NCI-H1930 (cell line): ENCODE data around the gene ALOX12B.
"Not testable (repeated sequence)": the region's sequence is repeated elsewhere in the genome, so short reads cannot be mapped to it uniquely, and the experiment has no call there.

Source experiments
- DNase-seq, 2 experiments: peaks; one replicate each; lab custom pipeline; 2025; lab: John Stamatoyannopoulos, UW

Gene ALOX12B

DNA sequence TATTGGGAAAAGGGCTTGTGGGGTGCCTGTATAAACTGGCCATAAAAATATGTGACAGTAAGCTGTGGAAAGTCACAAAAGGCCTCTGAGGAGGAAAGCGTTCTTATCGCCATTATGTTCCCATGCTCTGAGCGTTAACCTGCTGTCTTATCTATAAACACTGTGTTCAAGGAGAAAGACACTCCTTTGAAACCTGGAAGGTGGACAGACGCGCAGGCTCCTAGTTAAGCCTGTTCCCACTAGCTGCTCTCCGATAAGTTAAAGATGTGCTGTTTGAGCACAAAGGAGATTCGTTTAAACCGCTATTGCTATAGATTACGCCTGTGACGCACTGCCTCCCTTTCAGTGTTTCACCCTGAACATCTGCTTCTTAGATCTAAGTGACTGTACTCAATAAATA, 5.2 kb downstream of the ALOX12B start:
- no peak for DNase-seq

GRCh38 chr17:8081876-8082275, 5.6 kb downstream of the ALOX12B start:
- DNase-seq, result no peak

DNA sequence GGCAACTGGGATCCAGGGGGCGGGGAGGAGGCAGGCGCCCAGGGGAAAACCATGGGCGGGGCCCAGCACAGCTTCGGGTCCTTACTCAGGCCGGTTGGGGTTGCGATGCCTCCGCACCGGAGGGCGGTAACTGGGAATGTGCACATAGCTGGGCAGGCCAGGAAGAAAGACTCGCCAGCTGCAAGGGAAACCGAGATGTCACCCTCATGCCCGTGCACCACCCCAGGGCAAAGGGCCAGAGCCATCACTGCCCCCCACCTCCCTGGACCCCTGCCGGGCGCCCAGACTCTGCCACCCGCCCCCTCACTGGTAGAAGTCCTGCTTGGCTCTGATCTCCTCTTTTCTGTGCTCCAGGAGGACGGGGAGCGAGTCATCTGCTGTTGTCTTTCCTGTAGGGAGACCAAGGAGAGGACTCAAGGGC, 6.7 kb downstream of the ALOX12B start:
- DNase-seq, result no peak

- DNase-seq, result no peak
Measured at GRCh38 chr17:8080208-8080798, 7.2 kb downstream of the ALOX12B start.

DNA sequence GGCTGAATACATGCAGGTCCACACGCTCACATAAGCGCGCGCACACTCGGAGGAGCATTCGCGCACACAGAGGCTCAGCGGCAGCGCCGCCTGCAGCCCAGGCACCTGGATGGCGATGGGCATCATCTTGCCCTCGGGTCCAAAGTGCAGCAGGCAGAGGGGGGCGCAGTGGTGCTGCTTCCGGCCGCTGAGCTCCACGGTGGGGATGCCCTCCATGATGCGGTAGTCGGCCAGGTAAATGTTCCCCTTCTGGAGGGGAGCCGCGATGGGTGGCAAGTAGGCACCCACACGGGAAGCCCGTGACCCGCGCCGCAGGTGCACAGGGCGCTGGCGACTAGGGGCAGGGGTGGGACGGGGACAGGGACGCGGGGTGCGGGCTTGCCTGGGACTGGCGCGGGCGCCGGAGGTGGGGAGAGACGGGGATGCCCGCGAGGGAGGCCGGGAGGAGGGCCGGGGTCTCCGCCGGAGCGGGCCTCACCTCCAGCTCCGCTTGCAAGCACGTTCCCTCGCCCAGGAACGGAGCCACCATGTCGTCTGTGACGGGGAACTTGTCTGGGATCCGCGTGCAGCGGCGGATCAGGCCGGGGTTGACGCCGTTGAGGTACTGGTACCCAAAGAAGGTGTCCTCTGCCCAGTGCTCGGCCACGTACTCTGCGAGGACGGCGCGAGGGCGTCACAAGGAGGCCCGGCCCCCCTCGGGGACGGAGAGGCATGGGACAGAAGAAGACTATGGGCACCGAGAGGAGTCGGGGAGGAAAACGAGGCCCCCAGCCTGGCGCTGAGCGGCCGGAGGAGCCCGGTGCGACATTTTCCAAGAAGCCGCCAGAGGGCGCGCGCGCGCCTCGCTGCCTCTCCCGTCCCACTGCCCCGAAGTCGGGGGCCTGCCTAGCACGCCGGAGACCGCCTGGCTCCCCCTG, 8.0 kb downstream of the ALOX12B start:
- peak; percentile 82 to 93 for DNase-seq

DNA sequence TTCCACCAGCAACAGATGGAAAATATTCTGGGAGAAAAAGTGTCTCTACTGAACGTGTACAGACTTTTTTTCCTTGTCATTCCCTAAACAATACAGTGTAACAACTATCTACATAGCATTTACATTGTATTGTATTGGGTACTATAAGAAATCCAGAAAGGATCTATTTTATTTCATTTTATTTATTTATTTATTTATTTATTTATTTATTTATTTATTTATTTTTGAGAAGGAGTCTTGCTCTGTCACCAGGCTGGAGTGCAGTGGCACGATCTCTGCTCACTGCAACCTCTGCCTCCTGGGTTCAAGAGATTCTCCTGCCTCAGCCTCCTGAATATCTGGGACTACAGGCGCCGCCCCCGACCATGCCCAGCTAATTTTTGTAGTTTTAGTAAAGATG, 9.6 kb downstream of the ALOX12B start:
- not testable (repeated sequence) for DNase-seq

GRCh38 chr17:8076502-8077266, 10.8 kb downstream of the ALOX12B start:
- no peak for DNase-seq

DNA sequence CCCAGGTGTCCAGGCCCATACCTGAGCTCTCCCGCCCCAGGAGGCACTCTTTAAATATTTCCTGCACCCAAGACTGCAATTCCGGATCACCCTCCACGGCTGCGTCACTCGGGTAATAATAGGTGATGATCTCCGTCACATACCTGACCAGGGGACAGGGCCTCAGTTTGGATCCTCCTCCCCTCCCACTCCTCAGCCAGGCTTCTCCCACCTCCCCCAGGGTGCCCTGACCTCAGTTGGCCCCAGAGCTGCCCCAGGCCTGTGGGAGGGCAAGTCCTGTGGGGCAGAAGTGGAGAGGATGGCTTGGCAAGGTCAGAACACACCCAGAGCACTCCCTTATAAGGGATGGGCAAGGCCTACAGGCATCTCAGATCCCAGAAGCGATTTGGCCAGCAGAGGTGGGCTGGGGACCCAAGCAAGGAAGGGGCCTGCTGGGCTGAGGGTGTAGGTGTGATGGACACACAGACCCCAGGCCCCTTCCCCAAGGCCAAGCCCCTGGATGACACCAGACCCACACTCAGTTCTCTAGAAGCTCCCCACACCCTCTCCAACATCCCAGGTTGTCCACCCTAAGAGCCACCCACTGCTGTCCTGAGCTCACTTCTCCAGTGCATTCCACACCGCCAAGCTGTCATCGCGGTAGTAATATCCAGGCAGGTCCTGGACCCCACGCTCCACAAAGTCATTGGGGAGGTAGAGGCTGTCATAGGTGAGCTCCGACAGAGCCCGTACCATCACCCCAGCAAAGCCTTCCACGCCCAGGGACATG, 11.8 kb downstream of the ALOX12B start:
- DNase-seq, result no peak

DNA sequence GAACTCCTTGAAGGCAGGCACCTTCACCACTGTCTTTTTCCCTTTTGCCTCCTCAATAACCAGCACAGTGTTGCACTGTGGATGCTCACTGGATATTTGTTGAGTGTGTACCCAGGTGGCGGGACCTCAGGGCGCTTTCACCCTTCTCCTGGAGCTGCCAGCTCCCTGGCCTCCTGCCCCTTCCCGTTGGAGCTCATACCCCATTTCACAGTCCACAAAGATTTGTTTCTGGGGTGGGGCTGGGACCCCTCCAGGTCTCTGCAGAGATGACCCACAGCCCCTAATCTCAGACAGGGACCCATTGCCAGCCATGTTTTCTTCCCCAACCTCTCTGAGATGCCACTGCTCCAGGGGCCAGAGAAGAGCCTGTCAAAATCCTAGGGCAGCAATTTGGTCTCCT, 12.4 kb downstream of the ALOX12B start:
- no peak for DNase-seq

DNA sequence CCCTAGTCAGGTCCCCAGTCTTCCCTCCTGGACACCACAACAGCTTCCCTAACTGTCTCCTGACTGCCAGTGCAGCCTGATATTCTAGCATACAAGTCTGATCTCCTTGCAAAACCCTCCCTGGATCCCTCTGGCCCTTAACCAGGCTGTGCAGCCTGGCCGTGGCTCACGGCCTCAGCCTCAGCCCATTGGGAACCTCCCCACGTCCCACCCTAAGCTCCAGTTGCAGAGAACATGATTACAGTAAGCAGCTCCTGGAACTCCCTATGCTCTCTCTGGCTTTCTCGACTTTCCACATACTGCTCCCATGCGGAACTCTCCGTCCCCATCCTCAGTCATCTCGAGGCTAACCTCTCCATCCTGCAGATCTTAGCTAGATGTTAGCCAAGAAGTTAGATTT, 13.0 kb downstream of the ALOX12B start:
- DNase-seq, result no peak

GRCh38 chr17:8073627-8074484, 13.7 kb downstream of the ALOX12B start:
- DNase-seq, result peak; percentile 41 to 74

DNA sequence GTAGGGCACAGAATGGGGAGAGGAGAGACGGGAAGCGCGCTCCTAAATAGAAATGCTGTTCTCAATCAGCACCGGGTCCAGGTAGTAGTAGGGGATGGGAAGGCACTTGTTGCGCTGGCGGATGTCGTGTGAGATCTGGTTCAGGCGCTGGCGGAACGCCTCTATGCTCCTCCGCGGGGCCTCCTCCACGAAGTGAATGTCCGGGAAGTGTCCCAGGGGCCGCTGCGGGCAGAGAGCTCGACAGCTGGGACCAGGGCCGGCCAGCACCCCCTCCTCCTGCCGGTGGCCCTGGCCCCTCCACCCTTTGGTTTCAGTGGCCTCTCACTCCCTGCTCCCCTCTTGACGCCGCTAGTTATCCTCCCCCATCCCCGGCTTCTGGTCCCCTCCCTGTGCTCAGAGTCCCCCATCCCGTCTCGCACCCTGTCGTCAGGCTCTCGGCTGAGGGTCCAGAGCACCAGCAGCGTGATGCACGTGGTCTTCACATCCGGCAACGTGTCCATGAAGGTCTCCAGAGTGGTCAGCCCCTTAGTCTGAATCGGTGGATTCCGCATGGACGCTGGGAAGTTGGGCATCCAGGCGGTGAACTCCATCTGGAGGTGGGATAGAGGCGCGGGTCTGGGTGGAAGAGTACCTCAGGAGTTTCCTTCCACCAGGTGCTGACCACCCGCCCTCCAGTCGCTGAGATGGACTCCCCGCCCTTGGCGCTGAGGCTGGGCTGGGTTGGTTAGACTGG, 14.6 kb downstream of the ALOX12B start:
- DNase-seq, result no peak

DNA sequence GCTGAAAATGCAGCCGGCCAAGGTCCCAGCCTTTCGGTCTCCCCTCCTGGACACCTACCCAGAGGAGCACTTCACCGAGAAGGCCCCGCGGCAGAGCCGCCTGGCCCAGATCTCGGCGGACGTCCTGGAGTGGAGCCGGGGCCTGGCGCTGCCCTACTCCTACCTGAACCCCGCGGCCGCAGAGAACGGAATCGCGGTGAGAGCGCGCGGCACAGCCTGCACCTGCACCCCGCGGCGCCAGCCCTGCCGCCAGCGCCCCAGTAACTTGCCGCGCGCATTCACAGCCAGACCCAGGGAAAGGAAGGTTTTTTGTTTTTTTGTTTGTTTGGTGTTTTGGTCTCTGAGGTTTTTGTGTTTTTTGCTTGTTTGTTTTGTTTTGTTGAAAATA, 15.2 kb downstream of the ALOX12B start:
- no peak for DNase-seq

DNA sequence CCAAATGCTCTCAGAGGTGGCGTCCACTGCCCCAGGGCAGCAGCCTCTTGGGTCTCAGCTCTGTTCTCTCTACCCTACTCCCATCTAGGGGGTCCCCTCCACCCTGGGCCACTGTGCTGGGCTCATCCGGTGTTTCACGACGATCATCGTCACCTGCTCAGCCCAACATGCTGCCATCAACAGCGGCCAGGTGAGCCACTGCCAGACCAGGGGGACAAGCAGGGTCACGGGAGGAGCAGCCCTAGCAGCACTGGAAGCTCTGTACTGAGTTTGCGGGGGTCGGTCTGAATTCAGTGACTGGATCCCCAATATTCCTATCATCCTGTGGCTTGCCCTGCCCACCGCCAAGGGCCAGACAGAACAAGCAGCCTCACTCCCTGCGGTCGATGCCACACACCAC, 16.0 kb downstream of the ALOX12B start:
- DNase-seq, result no peak

GRCh38 chr17:8069587-8069860, 18.0 kb downstream of the ALOX12B start:
- DNase-seq, result no peak

DNA sequence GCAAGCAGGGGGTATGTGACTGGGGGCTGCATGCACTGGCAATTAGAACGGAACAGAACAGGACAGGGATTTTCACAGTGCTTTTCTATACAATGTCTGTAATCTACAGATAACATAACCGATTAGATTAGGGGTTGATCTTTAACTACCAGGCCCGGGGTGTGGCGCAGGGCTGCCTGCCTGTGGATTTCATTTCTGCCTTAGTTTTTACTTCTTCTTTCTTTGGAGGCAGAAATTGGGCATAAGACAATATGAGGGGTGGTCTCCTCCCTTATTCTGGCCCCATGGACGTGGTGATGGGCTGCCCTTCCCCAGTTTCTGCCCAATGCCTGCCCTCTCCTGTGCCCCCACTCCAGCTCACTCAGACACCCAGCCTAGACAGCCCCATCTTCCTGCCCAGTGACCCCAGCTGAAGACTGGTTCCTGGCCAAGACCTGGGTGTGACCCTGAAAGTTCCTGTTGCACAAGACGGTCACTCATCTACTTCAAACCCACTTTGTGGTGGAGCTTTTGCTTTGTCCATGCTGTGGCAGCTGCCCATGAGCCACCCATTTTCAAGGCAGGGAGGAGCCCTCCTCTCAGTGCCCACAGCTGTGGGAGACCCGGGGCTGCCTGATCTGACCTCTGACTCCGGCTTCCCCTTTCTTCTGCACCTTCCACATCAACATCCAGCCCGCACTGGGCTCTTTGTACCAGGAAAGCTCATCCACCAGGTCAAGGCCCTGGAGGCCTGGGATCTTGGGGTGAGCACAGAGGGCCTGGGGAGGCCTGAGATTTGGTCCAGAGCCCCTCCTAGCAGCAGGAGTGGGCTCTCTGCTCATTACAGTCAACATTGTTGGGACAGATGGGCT, 18.6 kb downstream of the ALOX12B start:
- no peak for DNase-seq

GRCh38 chr17:8067806-8068205, 19.7 kb downstream of the ALOX12B start:
- no peak for DNase-seq

DNA sequence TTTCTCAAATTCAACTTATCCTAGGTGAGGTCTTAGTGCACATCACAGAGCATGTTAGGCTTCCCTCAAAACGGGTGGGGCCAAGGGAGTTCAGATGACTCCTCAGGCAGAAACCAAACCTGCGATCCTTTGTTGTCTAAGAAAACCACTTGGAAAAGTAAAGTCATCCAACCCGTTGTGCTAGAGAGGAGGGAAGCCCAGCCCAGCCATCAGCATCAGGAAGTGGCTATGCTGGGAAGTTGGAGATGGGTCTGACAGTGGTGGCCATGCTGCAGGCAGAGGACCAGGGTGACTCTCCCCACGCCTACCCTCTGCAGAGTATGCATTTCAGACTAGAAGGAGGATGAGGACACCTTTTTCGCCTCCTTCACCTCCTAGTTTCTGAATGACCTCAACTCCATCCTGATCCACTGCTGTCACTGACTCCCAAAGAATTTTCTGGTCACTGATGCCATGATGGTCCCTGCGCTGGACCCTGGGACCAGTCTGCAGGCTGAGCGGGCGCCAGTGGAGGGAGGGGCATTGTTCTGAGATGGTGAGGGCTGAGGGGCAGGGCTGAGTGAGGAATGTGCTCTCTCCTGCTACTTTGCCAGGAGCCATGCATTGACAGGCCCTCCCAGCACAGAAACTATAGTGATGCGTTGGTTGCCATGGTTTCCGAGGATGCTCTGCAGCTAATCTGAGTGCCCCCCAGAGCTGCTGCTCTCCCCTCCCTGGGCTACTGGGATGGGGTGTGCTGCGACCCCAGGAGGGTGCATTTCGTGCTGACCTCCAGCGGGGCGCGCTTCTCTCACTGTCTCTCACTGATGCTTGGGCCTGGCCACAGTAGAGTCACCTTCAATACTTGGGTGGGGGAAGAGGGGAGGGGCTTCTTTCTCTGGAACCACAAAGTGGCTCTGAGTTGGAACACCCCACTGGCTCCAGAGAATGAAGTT, 20.4 kb downstream of the ALOX12B start:
- DNase-seq, result no peak
